Measurements from ENCODE around the gene NTMT1.
"Not testable (repeated sequence)": the region's sequence is repeated elsewhere in the genome, so short reads cannot be mapped to it uniquely, and the experiment has no call there.

Gene NTMT1

DNA sequence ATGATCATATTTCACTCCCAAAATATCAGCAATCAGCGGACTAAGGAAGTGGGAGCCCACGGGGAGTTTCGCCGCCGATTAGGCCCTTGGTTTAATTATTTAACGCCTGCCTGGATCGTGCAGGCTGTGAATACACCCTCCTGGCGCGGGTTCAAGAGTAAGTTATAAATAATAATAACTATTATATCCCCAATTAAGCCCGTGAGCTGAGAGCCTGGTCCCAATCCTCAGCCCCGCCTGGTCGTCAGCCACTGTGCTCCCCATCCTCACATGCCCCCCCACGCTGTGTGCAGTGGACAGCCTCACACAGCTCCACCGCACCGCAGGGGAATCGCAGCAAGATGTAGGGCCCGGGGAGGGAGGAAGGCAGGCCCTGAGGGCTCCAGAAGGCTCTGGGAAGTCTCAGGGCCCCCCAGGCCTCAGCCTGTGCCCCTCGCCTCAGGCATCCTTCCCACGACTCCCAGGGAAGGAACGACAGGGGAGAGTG lies 28.6 kb downstream of the NTMT1 start:
- no peak for DNase-seq (ENCODE audit: low read depth)

DNA sequence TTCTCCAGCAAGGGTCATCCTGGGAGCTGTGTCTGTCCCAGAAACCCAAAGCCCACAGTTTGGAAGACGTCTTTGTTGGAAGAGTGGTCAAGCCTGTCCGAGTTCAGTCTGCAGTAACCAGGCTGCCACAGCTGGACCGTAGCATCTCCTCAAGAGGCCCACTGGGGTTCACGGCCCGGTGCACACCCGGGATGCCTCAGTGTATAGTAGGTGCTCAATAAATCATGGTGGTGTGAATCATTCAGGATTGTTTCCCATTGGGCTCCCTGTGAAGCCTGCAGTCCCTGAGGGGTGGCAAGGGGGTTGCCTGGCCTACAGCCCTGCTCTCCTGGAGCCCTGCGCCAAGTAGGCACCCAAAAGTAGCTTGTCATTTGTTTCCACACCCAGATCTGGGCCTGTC lies 29.2 kb downstream of the NTMT1 start:
- DNase-seq (ENCODE audit: low read depth) = no peak

DNA sequence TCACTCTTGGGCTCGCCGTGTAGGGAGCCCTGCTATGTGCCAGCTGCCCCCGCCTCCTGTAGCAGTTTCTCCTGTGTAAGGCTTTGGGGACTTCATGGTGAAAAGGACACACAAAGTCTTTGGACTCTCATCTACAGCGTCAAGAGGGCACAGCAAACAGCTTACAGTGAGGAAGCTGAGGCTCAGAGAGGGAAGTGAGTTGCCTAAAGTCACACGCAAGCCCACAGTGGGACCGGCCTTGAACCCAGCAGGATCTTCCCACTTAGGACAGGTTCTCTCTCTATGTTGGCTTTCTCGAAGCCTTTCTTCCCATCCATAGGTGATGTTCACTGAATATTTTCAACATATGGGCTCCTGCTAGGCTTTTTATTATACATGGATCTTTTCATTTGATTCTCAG lies 29.7 kb downstream of the NTMT1 start:
- no peak for DNase-seq (ENCODE audit: low read depth)

DNA sequence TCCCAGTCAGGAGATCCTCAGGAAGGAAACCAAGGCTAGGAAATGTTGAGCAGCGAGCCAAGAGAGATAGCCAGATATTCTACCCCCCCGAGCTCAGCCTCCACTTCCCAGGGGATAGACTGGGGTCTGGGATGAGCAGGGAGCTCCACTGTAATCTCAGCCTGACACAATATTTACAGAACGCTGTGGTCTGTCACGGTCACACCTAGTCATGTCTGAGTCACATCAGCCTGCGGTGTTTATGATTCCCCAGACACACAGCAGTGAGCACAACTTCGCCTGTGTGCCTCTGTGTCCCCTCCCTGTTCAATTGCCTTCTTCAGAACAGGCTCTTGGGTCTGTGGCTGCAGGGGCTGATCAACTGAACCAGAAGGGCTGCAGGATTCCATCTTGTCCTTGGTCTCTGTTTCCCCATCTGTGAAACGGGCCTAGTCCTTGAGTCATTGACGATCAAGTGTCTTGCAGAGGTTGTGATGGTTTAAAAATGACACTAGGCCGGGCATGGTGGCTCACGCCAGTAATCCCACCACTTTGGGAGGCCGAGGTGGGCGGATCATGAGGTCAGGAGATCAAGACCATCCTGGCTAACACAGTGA lies 30.9 kb downstream of the NTMT1 start:
- DNase-seq (ENCODE audit: low read depth) = no peak

DNA sequence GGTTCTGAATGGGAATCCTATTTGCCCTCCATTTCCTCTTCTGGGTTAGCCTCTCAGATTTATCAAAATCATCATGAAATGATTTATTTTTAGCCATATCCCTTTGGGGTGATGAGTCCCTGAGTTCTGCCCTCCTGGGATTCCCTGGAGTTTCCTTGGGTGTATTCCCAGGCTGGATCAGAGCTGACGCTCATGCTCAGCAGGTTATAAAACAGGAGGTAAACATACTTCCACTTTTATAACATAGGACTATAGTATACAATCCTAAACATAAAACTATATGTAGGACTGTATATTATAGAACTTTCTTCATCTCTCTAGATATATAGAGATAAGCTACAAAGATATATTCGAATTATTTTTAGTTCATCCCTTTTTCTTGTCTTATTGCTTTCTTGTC lies 35.1 kb downstream of the NTMT1 start:
- DNase-seq (ENCODE audit: low read depth) = no peak

DNA sequence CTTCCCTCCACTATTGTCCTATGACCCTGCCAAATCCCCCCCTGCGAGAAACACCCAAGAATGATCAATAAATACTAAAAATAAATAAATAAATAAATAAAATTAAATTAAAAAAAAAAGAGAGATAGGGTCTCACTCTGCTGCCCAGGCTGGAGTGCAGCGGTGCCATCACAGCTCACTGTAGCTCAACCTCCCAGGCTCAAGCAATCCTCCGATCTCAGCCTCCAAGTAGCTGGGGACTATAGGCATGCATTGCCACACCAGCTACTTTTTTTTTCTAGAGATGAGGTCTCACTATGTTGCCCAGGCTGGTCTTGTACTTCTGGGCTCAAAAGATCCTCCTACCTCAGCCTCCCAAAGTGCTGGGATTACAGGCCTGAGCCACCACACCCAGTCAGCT lies 36.3 kb downstream of the NTMT1 start:
- not testable (repeated sequence) for DNase-seq (ENCODE audit: low read depth)

DNA sequence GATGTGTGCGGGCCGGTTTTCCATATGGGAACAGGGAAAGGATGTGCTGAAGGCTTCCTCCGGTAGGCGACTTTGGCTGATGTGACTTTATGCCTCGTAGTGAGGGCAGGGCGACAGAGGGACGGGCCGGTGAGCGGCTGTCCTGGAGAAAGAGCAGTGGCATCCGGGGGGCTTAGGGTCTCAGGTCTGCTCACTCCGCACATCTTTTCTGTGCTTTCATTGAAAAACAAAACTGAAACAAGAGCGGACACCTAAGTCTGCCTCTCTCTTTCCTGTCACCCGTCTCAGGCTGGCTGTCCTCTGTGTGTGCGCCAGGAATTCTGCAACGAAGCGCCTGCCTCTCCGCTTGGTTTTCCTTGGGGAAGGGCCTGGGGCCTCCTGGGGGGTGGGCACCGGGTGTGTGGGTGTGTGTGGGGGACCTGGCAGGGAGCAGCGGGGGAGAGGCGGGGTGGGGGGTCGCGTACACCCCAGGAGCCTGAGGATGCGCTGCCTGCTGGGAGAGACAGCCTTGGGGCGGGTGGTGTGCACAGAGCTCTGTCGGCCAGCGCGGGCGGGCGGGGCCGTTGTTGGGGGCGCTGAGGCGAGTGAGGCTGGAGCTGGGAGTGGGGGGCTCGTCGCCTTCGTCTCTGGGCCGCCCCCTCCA lies 38.9 kb downstream of the NTMT1 start:
- no peak for DNase-seq (ENCODE audit: low read depth)

DNA sequence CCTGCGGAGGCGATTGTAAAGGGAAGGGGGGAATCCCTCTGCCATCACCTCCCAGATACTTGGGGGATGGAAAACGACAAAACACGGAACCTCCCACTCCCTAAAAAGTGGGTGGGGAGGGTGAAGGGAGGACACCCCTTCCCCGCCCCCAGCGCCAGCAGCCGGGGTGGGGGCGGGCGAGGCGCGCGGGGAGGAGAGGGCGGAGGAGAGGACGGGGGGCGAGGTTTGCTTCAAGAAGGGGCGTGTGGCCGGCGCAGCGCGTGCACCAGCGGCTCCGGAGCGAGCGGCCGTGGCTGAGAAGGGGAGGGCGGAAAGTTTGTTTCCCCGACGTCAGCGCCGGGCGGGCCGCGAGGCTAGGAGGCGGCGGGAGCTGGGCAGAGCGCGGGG lies 39.4 kb downstream of the NTMT1 start, which contains the start of gene PRRX2:
Gene PRRX2 (plus strand): TSS at position 259 of the 387 bp plus-strand sequence. CDS start 221 bp downstream, outside the sequence.
- DNase-seq (ENCODE audit: low read depth) = peak; percentile 23

DNA sequence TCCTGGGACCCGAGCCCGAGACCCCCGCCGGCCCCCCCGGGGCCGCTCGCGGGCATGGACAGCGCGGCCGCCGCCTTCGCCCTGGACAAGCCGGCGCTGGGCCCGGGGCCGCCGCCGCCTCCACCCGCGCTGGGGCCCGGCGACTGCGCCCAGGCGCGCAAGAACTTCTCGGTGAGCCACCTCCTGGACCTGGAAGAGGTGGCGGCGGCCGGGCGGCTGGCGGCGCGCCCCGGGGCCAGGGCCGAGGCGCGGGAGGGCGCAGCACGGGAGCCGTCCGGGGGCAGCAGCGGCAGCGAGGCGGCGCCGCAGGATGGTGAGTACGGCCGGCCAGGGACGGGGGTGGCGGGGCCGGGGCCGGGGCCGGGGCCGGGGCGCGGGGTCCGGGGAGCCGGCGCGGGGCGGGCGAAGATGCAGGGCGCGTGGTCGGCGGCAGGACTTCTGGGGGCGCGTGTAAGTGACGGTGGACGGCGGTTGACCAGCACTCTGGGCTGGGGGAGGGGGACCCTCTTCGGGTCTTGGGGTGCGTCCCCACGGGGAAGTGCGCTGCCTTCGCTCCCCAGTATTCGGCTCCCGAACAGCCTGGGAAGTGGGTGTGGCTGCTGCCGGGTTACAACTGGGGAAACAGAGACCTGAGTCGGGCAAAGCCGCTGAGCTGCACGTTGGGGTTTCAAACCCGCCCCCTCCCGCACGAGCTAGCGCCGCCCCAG lies 40.0 kb downstream of the NTMT1 start:
- no peak for DNase-seq (ENCODE audit: low read depth)

DNA sequence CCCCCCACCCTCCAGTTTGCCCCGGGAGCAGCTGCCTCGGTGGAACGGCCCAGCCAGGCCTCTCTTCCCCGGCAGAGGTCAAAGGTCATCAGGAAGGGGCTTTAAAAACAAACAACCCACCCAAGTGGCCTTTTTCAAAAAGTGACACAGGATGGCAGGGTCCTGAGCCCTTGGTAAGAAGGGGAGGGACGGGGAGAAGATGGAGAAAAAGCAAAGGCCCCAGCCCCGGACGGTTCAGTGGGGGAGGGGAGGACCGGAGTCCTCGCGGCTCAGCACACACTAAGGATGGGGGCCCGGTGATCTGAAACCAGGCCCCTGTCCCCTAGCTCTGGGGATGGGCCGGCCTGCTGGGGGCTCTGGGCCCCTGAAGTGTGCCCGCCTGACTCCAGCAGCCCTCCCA lies 40.6 kb downstream of the NTMT1 start:
- no peak for DNase-seq (ENCODE audit: low read depth)

DNA sequence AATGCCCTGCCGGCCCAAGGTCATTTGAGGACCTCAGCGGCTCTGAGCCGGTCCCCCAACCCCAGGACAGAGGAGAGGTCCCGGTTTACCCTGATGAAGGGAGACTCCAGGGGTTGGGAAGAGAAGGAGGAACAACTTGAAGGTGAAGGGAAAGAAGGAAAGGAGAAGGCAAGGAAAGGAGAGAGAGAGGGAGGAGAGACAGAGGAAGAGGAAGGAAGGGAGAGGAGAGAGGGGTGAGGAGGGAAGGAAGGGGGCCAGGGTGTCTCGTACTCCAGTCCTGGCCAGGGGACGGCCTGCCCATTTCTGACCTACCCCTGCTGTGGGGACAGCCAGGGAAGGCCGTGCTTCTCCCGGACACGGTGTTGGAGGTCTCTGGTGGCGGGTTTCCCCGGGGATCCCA lies 41.4 kb downstream of the NTMT1 start:
- DNase-seq (ENCODE audit: low read depth) = no peak

DNA sequence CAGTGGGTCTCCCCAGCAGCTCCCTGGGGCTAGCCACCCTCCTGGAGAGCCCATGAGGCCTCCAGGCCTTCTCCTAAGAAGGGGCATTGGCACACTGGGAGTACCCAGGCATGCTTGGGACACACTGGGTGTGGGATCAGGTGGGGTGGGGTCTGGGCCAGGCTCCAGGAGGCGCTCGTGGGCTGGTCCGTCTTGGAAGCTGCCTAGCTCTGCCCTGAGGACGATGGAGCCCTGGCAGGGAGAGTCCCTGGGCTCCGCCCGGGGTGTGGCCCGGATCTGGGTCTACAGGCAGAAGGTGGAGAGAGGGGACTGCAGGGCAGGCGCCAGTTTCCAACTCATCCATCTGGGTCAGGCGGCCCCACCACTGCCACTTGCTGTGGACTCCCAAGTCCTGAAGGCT lies 41.9 kb downstream of the NTMT1 start:
- no peak for DNase-seq (ENCODE audit: low read depth)

DNA sequence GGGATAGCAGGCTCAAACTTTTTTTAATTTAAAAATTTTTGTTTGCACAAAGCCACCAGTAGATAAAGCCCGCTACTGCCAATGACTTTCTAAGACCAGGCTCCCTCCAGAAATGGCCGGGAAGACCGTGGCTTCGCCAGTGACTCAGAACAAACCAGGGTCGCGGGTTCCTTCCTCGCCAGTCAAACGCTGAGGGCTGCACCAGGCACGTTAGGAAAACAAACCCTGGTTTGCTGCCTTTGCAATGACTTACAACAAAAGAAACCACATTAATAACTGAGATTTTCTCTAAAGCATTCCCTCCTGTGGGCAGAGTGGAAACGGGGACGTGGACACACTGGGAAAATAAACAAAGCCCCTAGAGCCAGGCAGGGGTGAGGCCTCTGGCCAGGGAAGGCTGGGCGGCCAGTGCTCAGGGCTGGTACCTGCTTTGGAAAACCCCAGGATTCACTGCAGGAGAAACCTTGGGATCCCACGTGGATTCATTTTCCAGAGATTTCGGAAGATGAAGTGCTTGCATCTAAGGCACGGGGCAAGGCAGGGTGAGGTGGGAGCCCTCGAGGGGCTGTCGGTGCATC lies 43.3 kb downstream of the NTMT1 start:
- no peak for DNase-seq (ENCODE audit: low read depth)

DNA sequence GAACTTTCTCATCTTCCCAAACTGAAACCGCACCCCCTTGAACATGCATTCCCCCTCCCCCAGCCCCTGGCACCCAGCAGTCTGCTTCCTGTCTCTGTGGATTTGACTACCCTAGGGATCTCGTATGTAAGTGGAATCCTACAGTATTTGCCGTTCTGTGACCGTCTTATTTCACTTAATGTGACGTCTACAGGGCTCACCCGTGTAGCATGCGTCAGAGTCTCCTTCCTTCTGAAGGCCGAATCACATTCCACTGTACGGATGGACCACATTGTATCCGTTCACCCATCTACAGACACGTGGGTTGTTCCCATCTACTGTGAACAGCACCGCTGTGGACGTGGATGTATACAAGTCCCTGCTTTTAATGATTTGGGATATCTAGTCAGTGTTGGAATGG lies 44.0 kb downstream of the NTMT1 start:
- no peak for DNase-seq (ENCODE audit: low read depth)

DNA sequence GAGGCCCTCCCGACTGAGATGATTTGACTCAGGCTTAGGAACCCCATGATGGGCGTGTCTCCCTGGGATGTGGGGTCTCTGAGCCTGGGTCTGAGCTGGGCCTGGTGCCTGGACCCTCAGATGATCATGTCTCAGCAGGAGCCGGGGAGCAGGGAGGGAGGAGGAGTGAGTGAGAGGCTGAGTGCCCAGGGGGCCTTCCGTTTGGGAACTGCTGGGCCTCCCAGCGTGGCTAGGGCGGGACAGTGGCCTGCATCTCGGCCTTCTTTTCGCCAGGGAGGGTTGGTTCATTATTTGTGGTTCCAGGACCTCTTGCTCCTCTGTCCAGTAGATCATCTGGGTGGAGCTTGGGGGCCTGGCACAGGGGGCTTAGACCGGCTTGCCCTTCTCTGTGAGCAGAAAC lies 45.1 kb downstream of the NTMT1 start:
- no peak for DNase-seq (ENCODE audit: low read depth)

DNA sequence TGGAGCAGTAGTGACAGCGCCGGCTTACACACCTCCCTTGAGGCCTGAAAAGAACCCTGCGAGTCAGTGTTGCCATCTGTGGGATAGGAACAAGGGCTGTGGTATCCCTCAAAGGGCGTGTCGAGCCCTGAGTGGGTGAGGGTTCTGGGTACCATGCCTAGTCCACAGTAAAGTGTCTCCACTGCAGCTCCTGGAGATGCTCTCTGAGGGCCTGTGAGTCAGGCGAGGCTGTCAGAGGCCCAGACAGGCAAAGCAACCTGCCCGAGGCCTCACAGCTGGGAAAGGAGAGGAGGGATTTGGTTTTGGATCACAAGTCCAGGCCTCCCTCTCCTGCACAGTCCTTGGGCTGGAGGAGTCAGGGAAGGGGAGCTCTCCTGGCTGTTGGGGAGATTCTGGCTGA lies 45.6 kb downstream of the NTMT1 start:
- no peak for DNase-seq (ENCODE audit: low read depth)

DNA sequence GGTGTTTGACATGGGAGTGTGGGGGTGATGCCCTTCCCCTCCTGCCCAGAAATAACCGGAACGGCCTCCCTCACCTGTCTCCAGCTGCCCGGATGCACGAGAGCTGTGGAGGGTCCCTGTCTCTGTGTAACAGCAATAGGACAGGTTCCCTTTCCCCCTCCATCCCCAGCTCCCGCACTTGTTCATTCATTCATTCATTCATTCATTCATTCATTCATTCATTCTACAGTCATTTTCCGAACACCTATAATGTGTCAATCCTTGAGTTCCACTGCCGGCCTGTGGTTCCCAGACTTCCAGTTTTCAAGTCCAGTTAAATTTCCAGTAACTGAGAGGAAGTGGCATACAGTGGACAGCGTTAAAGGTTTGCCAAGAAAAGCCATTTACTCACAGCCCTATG lies 46.7 kb downstream of the NTMT1 start:
- DNase-seq (ENCODE audit: low read depth) = no peak

DNA sequence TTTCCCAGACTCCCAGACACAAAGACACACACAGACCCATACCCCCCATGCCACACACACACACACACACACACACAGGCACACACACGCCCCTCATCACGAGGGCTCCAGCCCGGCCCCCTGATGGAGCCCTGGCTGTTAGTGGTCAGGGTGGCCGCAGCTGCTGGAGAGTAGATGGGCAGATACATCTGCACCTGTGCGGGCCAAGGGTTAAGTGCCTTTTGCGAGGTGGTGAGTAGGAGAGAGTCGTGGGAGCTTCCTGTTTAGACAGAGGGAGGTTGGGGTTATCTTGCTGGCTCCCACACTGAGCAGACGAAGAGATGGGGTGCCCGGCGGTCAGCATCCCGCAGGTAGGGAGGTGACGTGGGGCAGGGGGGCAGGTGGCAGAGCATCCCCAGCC lies 47.6 kb downstream of the NTMT1 start:
- DNase-seq (ENCODE audit: low read depth) = no peak

DNA sequence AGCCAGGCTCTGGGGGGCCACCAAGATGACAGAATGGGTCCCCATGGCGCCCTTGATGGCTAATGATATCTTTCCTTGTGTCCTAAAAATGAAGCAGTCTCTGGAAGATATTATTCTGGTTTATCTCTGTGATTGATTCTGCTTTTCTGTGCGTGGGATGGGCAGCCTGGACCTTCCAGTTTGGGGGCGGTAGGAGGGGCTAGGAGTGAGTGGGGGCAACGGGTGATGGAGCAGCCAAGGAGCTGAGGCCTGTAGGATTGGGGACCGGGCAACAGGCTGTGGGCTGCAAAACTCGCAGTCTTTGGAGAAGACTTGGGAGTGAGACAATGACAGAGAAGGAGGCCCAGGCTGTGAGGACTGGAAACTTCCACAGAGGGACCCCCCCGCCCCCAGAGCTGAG lies 48.3 kb downstream of the NTMT1 start:
- DNase-seq (ENCODE audit: low read depth) = no peak

DNA sequence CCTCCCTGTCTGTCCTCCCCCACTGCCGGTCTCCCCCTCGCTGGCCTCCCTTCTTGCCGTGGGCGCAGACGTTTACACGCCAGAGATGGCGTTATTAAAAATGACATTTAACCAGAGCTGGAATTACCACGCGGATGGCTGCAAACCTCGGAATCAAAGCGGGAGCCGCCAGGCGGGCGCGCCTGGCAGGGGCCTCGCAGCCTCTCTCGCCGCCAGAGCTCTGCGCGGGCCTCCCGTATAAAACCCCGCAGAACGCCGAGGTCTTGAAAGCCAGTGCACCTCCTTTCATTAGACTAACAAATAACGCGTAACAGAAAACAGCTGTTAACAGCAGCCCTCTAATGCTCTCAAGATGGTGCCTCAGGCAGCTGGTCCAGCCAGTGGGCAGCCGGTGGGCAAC lies 49.7 kb downstream of the NTMT1 start:
- no peak for DNase-seq (ENCODE audit: low read depth)

DNA sequence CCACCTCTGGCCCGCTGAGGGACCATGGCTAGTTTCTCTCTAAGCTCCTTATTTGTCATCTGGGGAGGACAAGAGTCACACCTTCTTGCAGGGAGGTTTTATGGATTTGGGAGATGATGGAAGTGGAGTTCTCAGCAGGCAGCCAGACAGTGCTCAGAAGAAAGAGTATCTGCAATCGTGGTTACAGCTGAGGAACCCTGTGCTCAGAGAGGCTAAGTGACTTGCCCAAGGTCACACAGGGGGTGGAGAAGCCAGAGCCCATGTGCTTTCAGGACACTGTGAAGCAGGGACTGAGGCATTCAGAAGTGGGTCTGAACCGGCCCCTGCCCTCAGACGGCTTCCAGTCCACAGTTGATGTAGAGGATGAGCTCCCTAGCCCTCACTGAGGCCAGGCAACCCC lies 50.3 kb downstream of the NTMT1 start:
- no peak for DNase-seq (ENCODE audit: low read depth)

DNA sequence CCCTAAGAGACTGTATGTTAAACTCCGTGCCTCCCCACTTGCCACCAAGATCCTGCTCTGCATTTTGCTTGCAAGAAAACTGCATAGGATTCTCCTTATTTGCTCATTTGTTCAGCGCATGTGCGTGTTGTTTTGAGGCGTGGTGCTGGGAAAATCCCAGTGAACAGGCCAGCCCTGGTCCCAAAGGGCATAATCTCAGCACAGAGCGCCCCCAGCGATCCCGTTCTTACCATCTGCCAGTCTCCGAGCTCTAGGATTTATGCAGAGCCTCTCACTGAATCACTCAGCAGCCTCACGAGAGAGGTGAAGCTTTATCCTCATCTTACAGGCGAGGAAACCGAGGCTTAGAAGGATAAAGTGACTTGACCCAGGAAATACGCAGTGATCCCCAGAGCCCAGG lies 51.0 kb downstream of the NTMT1 start:
- no peak for DNase-seq (ENCODE audit: low read depth)

DNA sequence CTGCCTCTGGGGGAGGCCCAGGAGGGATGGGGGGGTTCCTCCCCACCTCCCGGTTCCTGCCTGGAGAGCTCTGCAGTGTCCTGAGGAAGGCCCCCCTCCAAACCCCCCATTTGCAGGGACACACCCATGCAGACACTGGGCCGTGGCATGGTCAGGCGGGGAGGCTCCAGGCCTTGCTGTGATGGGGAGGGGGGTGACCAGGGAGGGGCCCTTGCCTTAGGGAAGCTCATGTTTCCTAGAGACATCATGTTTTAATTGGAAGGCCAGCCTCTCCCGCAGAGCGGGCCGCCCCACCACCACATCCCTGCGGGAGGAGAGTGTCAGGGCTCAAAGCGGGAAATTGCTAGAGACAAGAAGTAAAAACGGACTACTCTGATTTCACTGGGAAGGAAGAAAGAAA lies 51.5 kb downstream of the NTMT1 start:
- DNase-seq (ENCODE audit: low read depth) = no peak
